Body of pancreas (tissue), 4 donors: ENCODE data around the gene SRSF4.

Experiments used
- CTCF ChIP-seq, 7 experiments: fragments of 450-650 bp in 4 of 7; fragments of 200-600 bp in 3 of 7; sonication (generic) in 3 of 7; IDR thresholded peaks; one replicate each; pipeline ENCODE4 v1.5.1; 2016 to 2019; ENCODE audit warnings: antibody characterized with exemption in 7 of 7
- POLR2A ChIP-seq, 3 donors: fragments of 450-650 bp; IDR thresholded peaks; one replicate each; pipeline ENCODE4 v1.6.1; 2016; ENCODE audit warnings: antibody characterized with exemption in 3 of 3, mild to moderate bottlenecking in 2 of 3

DNA sequence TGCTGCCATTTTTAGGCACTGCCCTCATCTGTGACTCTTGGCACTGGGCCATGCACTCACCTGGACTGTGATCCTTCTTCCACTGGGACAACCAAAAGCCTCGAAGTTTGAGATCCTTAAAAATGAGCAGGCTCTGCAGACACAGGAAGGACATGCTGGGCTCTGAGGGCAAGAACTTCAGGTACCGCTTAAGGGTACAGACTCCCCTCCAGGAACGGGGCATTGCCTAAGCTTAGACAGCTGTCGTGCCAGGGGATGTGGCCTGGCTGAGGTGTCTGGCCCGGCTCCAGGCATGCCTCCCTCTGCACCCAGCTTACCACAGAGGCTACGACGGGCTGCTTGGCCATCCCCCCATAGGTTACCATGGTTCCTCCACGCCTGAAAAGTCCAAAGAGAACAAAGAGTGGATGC lies 14.2 kb upstream of the SRSF4 start:
- no peak for TF ChIP-seq POLR2A (IDR thresholded peaks at IDR 0.05)
- no peak for TF ChIP-seq CTCF (IDR thresholded peaks at IDR 0.05)
